AG09309 (cell line): ENCODE data around the gene TCL1A.
"Not testable (repeated sequence)": the region's sequence is repeated elsewhere in the genome, so short reads cannot be mapped to it uniquely, and the experiment has no call there.

Experiments used
- DNase-seq: peaks from one replicate; pipeline ENCODE4 v3.0.0-alpha.2; 2010; ENCODE audit warnings: low read depth
- H3K4me3 ChIP-seq: 2 replicates; pipeline ENCODE4 v1.5.1; 2011; ENCODE audit warnings: mild to moderate bottlenecking, low read depth, low read length, moderate library complexity; ENCODE audit not compliant: control insufficient read depth
- CTCF ChIP-seq: IDR thresholded peaks from 2 replicates; pipeline ENCODE4 v1.5.1; 2011; ENCODE audit warnings: mild to moderate bottlenecking, low read depth, low read length, inconsistent platforms; ENCODE audit not compliant: insufficient read depth, control insufficient read depth; ENCODE audit errors: missing control alignments

Gene TCL1A

GRCh38 chr14:95667249-95667693, 46.7 kb downstream of the TCL1A start:
- DNase-seq, result no peak
- H3K4me3 ChIP-seq, result no peak overlapping the region
- TF ChIP-seq CTCF, result no peak

GRCh38 chr14:95666450-95666849, 47.5 kb downstream of the TCL1A start:
- TF ChIP-seq CTCF, result no peak
- no peak for DNase-seq
- no peak overlapping the region for H3K4me3 ChIP-seq

- not testable (repeated sequence) for H3K4me3 ChIP-seq, DNase-seq
These were observed 48.4 kb downstream of the TCL1A start for GRCh38 chr14:95665530-95665929.

- no peak for DNase-seq
- no peak for TF ChIP-seq CTCF
- H3K4me3 ChIP-seq, result no peak overlapping the region
These were observed 49.4 kb downstream of the TCL1A start for GRCh38 chr14:95664546-95664945.

GRCh38 chr14:95664066-95664465, 49.9 kb downstream of the TCL1A start:
- no peak overlapping the region for H3K4me3 ChIP-seq
- no peak for TF ChIP-seq CTCF
- DNase-seq, result no peak

- TF ChIP-seq CTCF, result no peak
- no peak overlapping the region for H3K4me3 ChIP-seq
- DNase-seq, result no peak
These were observed 50.6 kb downstream of the TCL1A start for GRCh38 chr14:95663226-95663797.

- DNase-seq, result no peak
- no peak overlapping the region for H3K4me3 ChIP-seq
- TF ChIP-seq CTCF, result no peak
These were observed 51.3 kb downstream of the TCL1A start for GRCh38 chr14:95662376-95663186.
